GM18499 (cell line): ENCODE data around the gene KLF16.

Experiments used
- ATAC-seq: cut with Tn5 transposase; IDR thresholded peaks from one replicate; pipeline ENCODE4 v1.9.1; 2021; ENCODE audit warnings: moderate number of reproducible peaks; ENCODE audit not compliant: insufficient read depth, unreplicated experiment

KLF16 gene

GRCh38 chr19:1845642-1846041 lies 17.7 kb downstream of the KLF16 start:
- ATAC-seq: no peak

GRCh38 chr19:1845125-1845515 lies 18.3 kb downstream of the KLF16 start:
- ATAC-seq: no peak

GRCh38 chr19:1844513-1845124 lies 18.8 kb downstream of the KLF16 start:
- ATAC-seq: no peak

- ATAC-seq: no peak
These were observed 19.6 kb downstream of the KLF16 start for GRCh38 chr19:1843646-1844394.

GRCh38 chr19:1843116-1843515 lies 20.3 kb downstream of the KLF16 start:
- ATAC-seq: no peak

- no peak for ATAC-seq
These were observed 22.0 kb downstream of the KLF16 start for GRCh38 chr19:1841209-1841924.

GRCh38 chr19:1840541-1841115 lies 22.8 kb downstream of the KLF16 start:
- no peak for ATAC-seq

- ATAC-seq: no peak
These were observed 23.5 kb downstream of the KLF16 start for GRCh38 chr19:1839658-1840540.

GRCh38 chr19:1837625-1838105 lies 25.7 kb downstream of the KLF16 start:
- ATAC-seq: no peak

GRCh38 chr19:1837222-1837565 lies 26.2 kb downstream of the KLF16 start:
- ATAC-seq: no peak

GRCh38 chr19:1836458-1837221 lies 26.7 kb downstream of the KLF16 start:
- no peak for ATAC-seq

- ATAC-seq: no peak
These were observed 29.8 kb downstream of the KLF16 start for GRCh38 chr19:1833540-1833939.

GRCh38 chr19:1832046-1832663 lies 31.2 kb downstream of the KLF16 start:
- ATAC-seq: no peak

GRCh38 chr19:1830978-1831377 lies 32.4 kb downstream of the KLF16 start:
- no peak for ATAC-seq

- ATAC-seq: no peak
These were observed 32.8 kb downstream of the KLF16 start for GRCh38 chr19:1830568-1830967.

GRCh38 chr19:1829958-1830357 lies 33.4 kb downstream of the KLF16 start:
- no peak for ATAC-seq

- no peak for ATAC-seq
These were observed 34.8 kb downstream of the KLF16 start for GRCh38 chr19:1828279-1829238.
